HEK293 (cell line): ENCODE results near the gene TARS3.
A peak's percentile ranks its signal among the peaks of the same experiment; 100 is the strongest.

ENCODE experiments used
- CTCF ChIA-PET: fragments of 350-600 bp; formaldehyde crosslinking; extraction: SDS; loops from one replicate; lab custom pipeline; 2021; ENCODE audit warnings: antibody characterized with exemption; lab: Yijun Ruan, JAX
- POLR2A ChIA-PET: fragments of 300-600 bp; formaldehyde crosslinking; extraction: SDS; loops from one replicate; lab custom pipeline; 2020; ENCODE audit warnings: antibody characterized with exemption, inconsistent platforms; lab: Yijun Ruan, JAX
- H3K27ac ChIP-seq: fragments of 200-500 bp; sonication (Bioruptor generic); 2 replicates; pipeline ENCODE4 v1.5.1; 2014; ENCODE audit warnings: low read depth, low read length, control low read depth, inconsistent platforms; ENCODE audit errors: extremely low read depth
- H3K36me3 ChIP-seq, 2 experiments: fragments of 200-500 bp in 1 of 2; sonication (Bioruptor generic) in 1 of 2; 1 replicate in 1 of 2; 2 replicates in 1 of 2; pipeline ENCODE4 v1.5.1; 2014 to 2017; ENCODE audit warnings: inconsistent platforms in 2 of 2, low read length in 2 of 2; ENCODE audit not compliant: control insufficient read depth in 2 of 2, insufficient read depth in 1 of 2
- H3K4me1 ChIP-seq: fragments of 200-500 bp; sonication (Bioruptor generic); 2 replicates; pipeline ENCODE4 v1.5.1; 2014; ENCODE audit warnings: mild to moderate bottlenecking, low read length, inconsistent platforms; ENCODE audit not compliant: control insufficient read depth, insufficient read depth
- H3K4me3 ChIP-seq: 2 replicates; pipeline ENCODE4 v1.5.1; 2011; ENCODE audit warnings: low read depth, mild to moderate bottlenecking, control low read depth, low read length, moderate library complexity
- H3K9me3 ChIP-seq: fragments of 200-500 bp; sonication (Bioruptor generic); 2 replicates; pipeline ENCODE4 v1.5.1; 2014; ENCODE audit warnings: low read depth, low read length, inconsistent platforms; ENCODE audit not compliant: control insufficient read depth, insufficient read depth
- GFI1B ChIP-seq: fragments of 450-650 bp; formaldehyde crosslinking; IDR thresholded peaks from 2 replicates; pipeline ENCODE4 v1.5.1; 2016; ENCODE audit warnings: missing biosample characterization, missing genetic modification characterization
- HOXA7 ChIP-seq: sonication (generic); formaldehyde crosslinking; IDR thresholded peaks from 2 replicates; pipeline ENCODE4 v1.8.1; 2022; ENCODE audit warnings: missing genetic modification reagents, borderline replicate concordance
- HOXC10 ChIP-seq: sonication (generic); formaldehyde crosslinking; IDR thresholded peaks from 2 replicates; pipeline ENCODE4 v1.8.1; 2023; ENCODE audit warnings: mild to moderate bottlenecking, missing genetic modification reagents
- KLF9 ChIP-seq: fragments of 450-650 bp; formaldehyde crosslinking; IDR thresholded peaks from 2 replicates; pipeline ENCODE4 v1.5.1; 2016; ENCODE audit warnings: missing biosample characterization, missing genetic modification characterization, low read depth
- OVOL3 ChIP-seq: fragments of 450-650 bp; formaldehyde crosslinking; IDR thresholded peaks from 2 replicates; pipeline ENCODE4 v1.5.1; 2016; ENCODE audit warnings: missing biosample characterization, missing genetic modification characterization
- PRDM1 ChIP-seq: fragments of 450-650 bp; formaldehyde crosslinking; IDR thresholded peaks from 2 replicates; pipeline ENCODE4; 2016; ENCODE audit warnings: missing biosample characterization, missing genetic modification characterization
- ZBTB17 ChIP-seq: fragments of 450-650 bp; formaldehyde crosslinking; IDR thresholded peaks from 2 replicates; pipeline ENCODE4 v1.5.1; 2016; ENCODE audit warnings: missing biosample characterization, missing genetic modification characterization
- ZBTB21 ChIP-seq: fragments of 450-650 bp; formaldehyde crosslinking; IDR thresholded peaks from 2 replicates; pipeline ENCODE4 v1.5.1; 2017; ENCODE audit warnings: missing biosample characterization, missing genetic modification characterization
- ZBTB48 ChIP-seq: fragments of 450-650 bp; formaldehyde crosslinking; IDR thresholded peaks from 2 replicates; pipeline ENCODE4 v1.5.1; 2016; ENCODE audit warnings: missing biosample characterization, missing genetic modification characterization
- ZNF10 ChIP-seq: fragments of 450-650 bp; formaldehyde crosslinking; IDR thresholded peaks from 2 replicates; pipeline ENCODE4 v1.5.1; 2017; ENCODE audit warnings: missing biosample characterization, missing genetic modification characterization
- ZNF114 ChIP-seq: fragments of 450-650 bp; formaldehyde crosslinking; IDR thresholded peaks from 2 replicates; pipeline ENCODE4 v1.5.0; 2017; ENCODE audit warnings: missing biosample characterization, missing genetic modification characterization
- ZNF140 ChIP-seq: fragments of 450-650 bp; formaldehyde crosslinking; IDR thresholded peaks from 2 replicates; pipeline ENCODE4 v1.5.1; 2016; ENCODE audit warnings: missing biosample characterization, missing genetic modification characterization
- ZNF335 ChIP-seq: fragments of 450-650 bp; formaldehyde crosslinking; conservative IDR thresholded peaks from 2 replicates; pipeline ENCODE4 v1.5.1; 2016; ENCODE audit warnings: missing biosample characterization, missing genetic modification characterization
- ZNF394 ChIP-seq: fragments of 450-650 bp; formaldehyde crosslinking; IDR thresholded peaks from 2 replicates; pipeline ENCODE4 v1.5.1; 2016; ENCODE audit warnings: missing biosample characterization, missing genetic modification characterization, mild to moderate bottlenecking, moderate library complexity, borderline replicate concordance
- ZNF426 ChIP-seq: fragments of 450-650 bp; formaldehyde crosslinking; IDR thresholded peaks from 2 replicates; pipeline ENCODE4 v1.5.1; 2017; ENCODE audit warnings: missing biosample characterization, missing genetic modification characterization, mild to moderate bottlenecking, inconsistent platforms, moderate library complexity
- ZNF510 ChIP-seq: fragments of 450-650 bp; formaldehyde crosslinking; IDR thresholded peaks from 2 replicates; pipeline ENCODE4 v1.5.1; 2018; ENCODE audit warnings: mild to moderate bottlenecking, missing genetic modification characterization, missing biosample characterization; ENCODE audit not compliant: insufficient replicate concordance
- ZNF530 ChIP-seq: fragments of 450-650 bp; formaldehyde crosslinking; IDR thresholded peaks from 2 replicates; pipeline ENCODE4 v1.5.1; 2016; ENCODE audit warnings: low read depth, missing biosample characterization, missing genetic modification characterization
- ZNF544 ChIP-seq: fragments of 450-650 bp; formaldehyde crosslinking; IDR thresholded peaks from 2 replicates; pipeline ENCODE4 v1.5.0; 2017; ENCODE audit warnings: missing biosample characterization, missing genetic modification characterization
- ZNF600 ChIP-seq: fragments of 450-650 bp; formaldehyde crosslinking; IDR thresholded peaks from 2 replicates; pipeline ENCODE4 v1.5.1; 2016; ENCODE audit warnings: missing biosample characterization, missing genetic modification characterization
- ZNF629 ChIP-seq: fragments of 450-650 bp; formaldehyde crosslinking; IDR thresholded peaks from 2 replicates; pipeline ENCODE4 v1.5.1; 2017; ENCODE audit warnings: missing biosample characterization, missing genetic modification characterization
- ZNF664 ChIP-seq: fragments of 450-650 bp; formaldehyde crosslinking; IDR thresholded peaks from 2 replicates; pipeline ENCODE4 v1.5.1; 2016; ENCODE audit warnings: missing biosample characterization, missing genetic modification characterization
- ZNF707 ChIP-seq: fragments of 450-650 bp; formaldehyde crosslinking; IDR thresholded peaks from 2 replicates; pipeline ENCODE4 v1.5.1; 2016; ENCODE audit warnings: missing biosample characterization, missing genetic modification characterization
- ZNF776 ChIP-seq: fragments of 450-650 bp; formaldehyde crosslinking; IDR thresholded peaks from 2 replicates; pipeline ENCODE4 v1.5.0; 2017; ENCODE audit warnings: missing biosample characterization, missing genetic modification characterization, borderline replicate concordance
- TF ChIP-seq, protein P1 (sequence below): sonication (generic); formaldehyde crosslinking; IDR thresholded peaks from 2 replicates; pipeline ENCODE4 v1.8.1; 2022; ENCODE audit warnings: mild to moderate bottlenecking, moderate library complexity, missing genetic modification reagents
- TF ChIP-seq, protein P2 (sequence below): fragments of 450-650 bp; formaldehyde crosslinking; optimal IDR thresholded peaks from 2 replicates; pipeline ENCODE3; 2016; ENCODE audit warnings: missing biosample characterization, mild to moderate bottlenecking, missing genetic modification characterization
- TF ChIP-seq, protein P3 (sequence below): fragments of 450-650 bp; formaldehyde crosslinking; IDR thresholded peaks from 2 replicates; pipeline ENCODE4 v1.5.1; 2016; ENCODE audit warnings: missing biosample characterization, missing genetic modification characterization
- TF ChIP-seq, protein P4 (sequence below): fragments of 450-650 bp; IDR thresholded peaks from 2 replicates; pipeline ENCODE4 v1.5.1; 2018; ENCODE audit warnings: missing biosample characterization, missing genetic modification characterization
- TF ChIP-seq, protein P5 (sequence below): fragments of 450-650 bp; formaldehyde crosslinking; IDR thresholded peaks from 2 replicates; pipeline ENCODE4 v1.5.1; 2016; ENCODE audit warnings: missing biosample characterization, missing genetic modification characterization, borderline replicate concordance

The TARS3 gene

DNA sequence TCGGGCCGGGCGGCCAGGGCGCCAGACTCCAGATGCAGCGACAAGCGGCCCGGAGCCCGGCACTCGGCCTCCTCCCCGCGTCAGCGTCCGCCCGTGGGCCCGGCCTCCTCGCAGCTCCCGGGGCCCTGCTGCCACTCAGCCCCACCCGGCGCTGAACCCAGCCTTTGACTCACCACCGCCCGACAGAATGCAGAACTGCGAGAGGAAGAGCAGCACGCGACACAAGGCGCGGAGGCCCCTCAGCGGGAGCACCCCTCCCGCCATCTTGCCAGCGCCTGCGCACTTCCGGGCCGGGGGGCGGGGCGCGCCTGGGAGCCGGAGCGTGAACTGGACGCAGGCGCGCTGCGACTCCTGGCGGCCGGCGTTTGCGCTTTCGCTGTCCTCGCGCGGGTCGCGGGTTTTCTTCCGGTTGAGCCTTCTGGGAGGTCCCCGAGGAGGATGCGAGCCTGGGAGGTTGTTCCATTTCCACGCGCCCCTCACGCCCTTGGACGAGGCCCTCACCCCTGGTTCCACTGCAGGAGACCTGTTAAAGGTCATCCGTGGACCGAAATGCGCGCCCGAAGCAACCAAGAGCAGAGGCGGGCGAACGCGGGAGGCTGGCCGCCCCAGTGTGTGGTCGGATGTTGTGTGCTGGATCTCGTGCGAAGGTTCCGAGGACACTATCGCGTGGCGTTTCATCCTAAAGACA is 72.0 kb downstream of the TARS3 start, which contains the start of gene TM2D3 (continued):
- no peak for TF ChIP-seq ZNF776 (tag by site-specific recombination)
- TF ChIP-seq ZBTB21 (tag by site-specific recombination): no peak
- no peak for TF ChIP-seq ZNF707 (tag by site-specific recombination)
- TF ChIP-seq, protein P1, sequence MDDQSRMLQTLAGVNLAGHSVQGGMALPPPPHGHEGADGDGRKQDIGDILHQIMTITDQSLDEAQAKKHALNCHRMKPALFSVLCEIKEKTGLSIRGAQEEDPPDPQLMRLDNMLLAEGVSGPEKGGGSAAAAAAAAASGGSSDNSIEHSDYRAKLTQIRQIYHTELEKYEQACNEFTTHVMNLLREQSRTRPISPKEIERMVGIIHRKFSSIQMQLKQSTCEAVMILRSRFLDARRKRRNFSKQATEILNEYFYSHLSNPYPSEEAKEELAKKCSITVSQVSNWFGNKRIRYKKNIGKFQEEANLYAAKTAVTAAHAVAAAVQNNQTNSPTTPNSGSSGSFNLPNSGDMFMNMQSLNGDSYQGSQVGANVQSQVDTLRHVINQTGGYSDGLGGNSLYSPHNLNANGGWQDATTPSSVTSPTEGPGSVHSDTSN (CRISPR knock-in tag): peak; percentile 92; the same call in 1 of the 2 replicates
- TF ChIP-seq, protein P2, sequence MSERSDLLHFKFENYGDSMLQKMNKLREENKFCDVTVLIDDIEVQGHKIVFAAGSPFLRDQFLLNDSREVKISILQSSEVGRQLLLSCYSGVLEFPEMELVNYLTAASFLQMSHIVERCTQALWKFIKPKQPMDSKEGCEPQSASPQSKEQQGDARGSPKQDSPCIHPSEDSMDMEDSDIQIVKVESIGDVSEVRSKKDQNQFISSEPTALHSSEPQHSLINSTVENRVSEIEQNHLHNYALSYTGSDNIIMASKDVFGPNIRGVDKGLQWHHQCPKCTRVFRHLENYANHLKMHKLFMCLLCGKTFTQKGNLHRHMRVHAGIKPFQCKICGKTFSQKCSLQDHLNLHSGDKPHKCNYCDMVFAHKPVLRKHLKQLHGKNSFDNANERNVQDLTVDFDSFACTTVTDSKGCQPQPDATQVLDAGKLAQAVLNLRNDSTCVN (tag by site-specific recombination): peak; percentile 98
- TF ChIP-seq ZNF140: no peak
- no peak for TF ChIP-seq HOXA7 (CRISPR knock-in tag)
- no peak for TF ChIP-seq ZNF426 (tag by site-specific recombination)
- TF ChIP-seq ZNF530 (tag by site-specific recombination): no peak
- TF ChIP-seq, protein P3, sequence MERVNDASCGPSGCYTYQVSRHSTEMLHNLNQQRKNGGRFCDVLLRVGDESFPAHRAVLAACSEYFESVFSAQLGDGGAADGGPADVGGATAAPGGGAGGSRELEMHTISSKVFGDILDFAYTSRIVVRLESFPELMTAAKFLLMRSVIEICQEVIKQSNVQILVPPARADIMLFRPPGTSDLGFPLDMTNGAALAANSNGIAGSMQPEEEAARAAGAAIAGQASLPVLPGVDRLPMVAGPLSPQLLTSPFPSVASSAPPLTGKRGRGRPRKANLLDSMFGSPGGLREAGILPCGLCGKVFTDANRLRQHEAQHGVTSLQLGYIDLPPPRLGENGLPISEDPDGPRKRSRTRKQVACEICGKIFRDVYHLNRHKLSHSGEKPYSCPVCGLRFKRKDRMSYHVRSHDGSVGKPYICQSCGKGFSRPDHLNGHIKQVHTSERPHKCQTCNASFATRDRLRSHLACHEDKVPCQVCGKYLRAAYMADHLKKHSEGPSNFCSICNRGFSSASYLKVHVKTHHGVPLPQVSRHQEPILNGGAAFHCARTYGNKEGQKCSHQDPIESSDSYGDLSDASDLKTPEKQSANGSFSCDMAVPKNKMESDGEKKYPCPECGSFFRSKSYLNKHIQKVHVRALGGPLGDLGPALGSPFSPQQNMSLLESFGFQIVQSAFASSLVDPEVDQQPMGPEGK (tag by site-specific recombination): peak; percentile 63
- no peak for TF ChIP-seq HOXC10 (CRISPR knock-in tag)
- TF ChIP-seq ZNF544 (tag by site-specific recombination): no peak
- no peak for TF ChIP-seq ZNF394 (tag by site-specific recombination)

DNA sequence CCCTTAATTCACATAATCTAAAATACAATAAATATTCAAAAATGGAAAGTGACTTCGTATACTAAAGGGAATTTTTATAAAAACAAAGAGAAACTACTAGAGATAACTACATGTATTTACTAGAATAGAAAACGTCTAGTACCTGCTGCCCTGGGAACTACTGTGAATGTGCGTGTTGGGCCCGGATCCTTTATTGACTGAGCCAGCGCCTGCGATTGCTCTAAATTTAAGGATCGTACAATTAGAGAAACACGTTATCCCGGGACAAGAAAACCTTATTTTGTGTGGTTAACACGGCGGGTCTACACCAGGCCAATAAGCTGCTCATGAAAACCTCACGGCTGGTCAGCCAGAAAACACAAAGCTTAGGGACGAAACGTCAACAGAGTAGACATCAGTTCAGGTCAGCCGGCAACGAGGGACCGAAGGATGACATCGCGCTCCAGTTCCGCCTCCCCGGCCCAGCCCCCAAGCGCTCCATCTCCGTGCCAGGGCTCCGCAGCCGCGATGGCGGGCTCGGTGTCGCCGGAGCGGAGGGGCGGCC is 72.6 kb downstream of the TARS3 start:
- CTCF ChIA-PET: interaction anchor here (1.0 kb wide), 2 partner anchors 10 to 11 kb away, joined by 4 to 8 read pairs; no protein-coding TSS in a partner anchor
- H3K9me3 ChIP-seq: no peaks in the 10 kb centered on the region
- H3K27ac ChIP-seq: peak overlapping the region; percentile 93
- peak overlapping the region; percentile 71 for H3K4me3 ChIP-seq
- H3K36me3 ChIP-seq: peaks cover 37 to 41% of the 10 kb centered on the region in 2 experiments
- H3K4me1 ChIP-seq: peaks cover 23% of the 10 kb centered on the region
- POLR2A ChIA-PET: interaction anchor here (0.9 to 1.0 kb wide), 3 partner anchors 10 to 356 kb away, joined by 3 to 6 read pairs (median 3); partner anchors contain the start of gene SNRPA1
- TF ChIP-seq, protein P4, sequence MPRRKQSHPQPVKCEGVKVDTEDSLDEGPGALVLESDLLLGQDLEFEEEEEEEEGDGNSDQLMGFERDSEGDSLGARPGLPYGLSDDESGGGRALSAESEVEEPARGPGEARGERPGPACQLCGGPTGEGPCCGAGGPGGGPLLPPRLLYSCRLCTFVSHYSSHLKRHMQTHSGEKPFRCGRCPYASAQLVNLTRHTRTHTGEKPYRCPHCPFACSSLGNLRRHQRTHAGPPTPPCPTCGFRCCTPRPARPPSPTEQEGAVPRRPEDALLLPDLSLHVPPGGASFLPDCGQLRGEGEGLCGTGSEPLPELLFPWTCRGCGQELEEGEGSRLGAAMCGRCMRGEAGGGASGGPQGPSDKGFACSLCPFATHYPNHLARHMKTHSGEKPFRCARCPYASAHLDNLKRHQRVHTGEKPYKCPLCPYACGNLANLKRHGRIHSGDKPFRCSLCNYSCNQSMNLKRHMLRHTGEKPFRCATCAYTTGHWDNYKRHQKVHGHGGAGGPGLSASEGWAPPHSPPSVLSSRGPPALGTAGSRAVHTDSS: no peak
- peak; percentile 81 for TF ChIP-seq ZBTB48 (tag by site-specific recombination)
- no peak for TF ChIP-seq ZNF510
- TF ChIP-seq ZNF10 (tag by site-specific recombination): no peak
- no peak for TF ChIP-seq GFI1B (tag by site-specific recombination)
- no peak for TF ChIP-seq PRDM1 (tag by site-specific recombination)
- TF ChIP-seq ZNF600: peak; percentile 39; the same call in 1 of the 2 replicates
- TF ChIP-seq ZNF114 (tag by site-specific recombination): no peak
- TF ChIP-seq ZNF664: peak; percentile 13; the same call in 1 of the 2 replicates
- TF ChIP-seq OVOL3: no peak
- TF ChIP-seq, protein P5, sequence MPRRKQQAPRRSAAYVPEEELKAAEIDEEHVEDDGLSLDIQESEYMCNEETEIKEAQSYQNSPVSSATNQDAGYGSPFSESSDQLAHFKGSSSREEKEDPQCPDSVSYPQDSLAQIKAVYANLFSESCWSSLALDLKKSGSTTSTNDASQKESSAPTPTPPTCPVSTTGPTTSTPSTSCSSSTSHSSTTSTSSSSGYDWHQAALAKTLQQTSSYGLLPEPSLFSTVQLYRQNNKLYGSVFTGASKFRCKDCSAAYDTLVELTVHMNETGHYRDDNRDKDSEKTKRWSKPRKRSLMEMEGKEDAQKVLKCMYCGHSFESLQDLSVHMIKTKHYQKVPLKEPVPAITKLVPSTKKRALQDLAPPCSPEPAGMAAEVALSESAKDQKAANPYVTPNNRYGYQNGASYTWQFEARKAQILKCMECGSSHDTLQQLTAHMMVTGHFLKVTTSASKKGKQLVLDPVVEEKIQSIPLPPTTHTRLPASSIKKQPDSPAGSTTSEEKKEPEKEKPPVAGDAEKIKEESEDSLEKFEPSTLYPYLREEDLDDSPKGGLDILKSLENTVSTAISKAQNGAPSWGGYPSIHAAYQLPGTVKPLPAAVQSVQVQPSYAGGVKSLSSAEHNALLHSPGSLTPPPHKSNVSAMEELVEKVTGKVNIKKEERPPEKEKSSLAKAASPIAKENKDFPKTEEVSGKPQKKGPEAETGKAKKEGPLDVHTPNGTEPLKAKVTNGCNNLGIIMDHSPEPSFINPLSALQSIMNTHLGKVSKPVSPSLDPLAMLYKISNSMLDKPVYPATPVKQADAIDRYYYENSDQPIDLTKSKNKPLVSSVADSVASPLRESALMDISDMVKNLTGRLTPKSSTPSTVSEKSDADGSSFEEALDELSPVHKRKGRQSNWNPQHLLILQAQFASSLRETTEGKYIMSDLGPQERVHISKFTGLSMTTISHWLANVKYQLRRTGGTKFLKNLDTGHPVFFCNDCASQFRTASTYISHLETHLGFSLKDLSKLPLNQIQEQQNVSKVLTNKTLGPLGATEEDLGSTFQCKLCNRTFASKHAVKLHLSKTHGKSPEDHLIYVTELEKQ (tag by site-specific recombination): no peak
- TF ChIP-seq KLF9: no peak
- peak; percentile 89 for TF ChIP-seq ZBTB17 (tag by site-specific recombination)
- TF ChIP-seq ZNF629: no peak
- peak; percentile 81 for TF ChIP-seq ZNF335 (tag by site-specific recombination)
